ENCODE data around the gene LRFN2. TPM values are rescaled to one million over a fixed set of nuclear protein-coding genes. Genes with fewer than 3 reads are reported as not detected.

LRFN2 gene
- total and polyA plus RNA-seq, 12 donors = not detected

- Histone ChIP-seq H3K27me3 (peaks cover 0 to 5% (median 0%) of the 10 kb centered on the region in 7 donors), H3K4me1 (no peaks in the 10 kb centered on the region), H3K36me3 (no peaks in the 10 kb centered on the region), H3K4me3 (no peak overlapping the region), H3K27ac (no peak overlapping the region), H3K9me3 (no peaks in the 10 kb centered on the region)
- no peak for DNase-seq
- 78 to 84% methylated on average over 11 of the region's 11 CpGs for WGBS, 2 donors
- TF ChIP-seq CTCF (IDR thresholded peaks at IDR 0.05) = no peak
- no peak for ATAC-seq
- intact Hi-C loops (cut with DNase I) = no loop called here
Measured at GRCh38 chr6:40398034-40398691, 189.0 kb downstream of the LRFN2 start.

GRCh38 chr6:40397287-40398033 lies 189.7 kb downstream of the LRFN2 start:
- Histone ChIP-seq H3K9me3 (no peaks in the 10 kb centered on the region), H3K4me3 (no peak overlapping the region), H3K4me1 (no peaks in the 10 kb centered on the region), H3K27me3 (peaks cover 0 to 7% (median 0%) of the 10 kb centered on the region in 7 donors), H3K36me3 (no peaks in the 10 kb centered on the region), H3K27ac (no peak overlapping the region)
- intact Hi-C loops (cut with DNase I) = no loop called here
- TF ChIP-seq CTCF (IDR thresholded peaks at IDR 0.05) = no peak
- ATAC-seq (no peak), DNase-seq (no peak)
- 87 to 94% methylated on average over 6 of the region's 6 CpGs for whole genome bisulfite sequencing, 2 donors

- DNase-seq (no peak), ATAC-seq (no peak)
- no peak overlapping the region for H3K4me3 ChIP-seq
- H3K36me3 ChIP-seq = no peaks in the 10 kb centered on the region
- peaks cover 0 to 22% (median 10%) of the 10 kb centered on the region in 7 donors for H3K27me3 ChIP-seq
- no peaks in the 10 kb centered on the region for H3K4me1 ChIP-seq
- 78 to 91% methylated on average over 4 of the region's 4 CpGs for WGBS, 2 donors
- no peak for TF ChIP-seq CTCF (IDR thresholded peaks at IDR 0.05)
- H3K27ac ChIP-seq = no peak overlapping the region
- intact Hi-C loops (cut with DNase I) = no loop called here
- H3K9me3 ChIP-seq = no peaks in the 10 kb centered on the region
Measured at GRCh38 chr6:40395698-40396076, 191.5 kb downstream of the LRFN2 start.

GRCh38 chr6:40395066-40395697 lies 192.0 kb downstream of the LRFN2 start:
- peaks cover 0 to 25% (median 15%) of the 10 kb centered on the region in 7 donors for H3K27me3 ChIP-seq
- TF ChIP-seq CTCF (IDR thresholded peaks at IDR 0.05) = no peak
- ATAC-seq = no peak
- H3K9me3 ChIP-seq = no peaks in the 10 kb centered on the region
- intact Hi-C loops (cut with DNase I) = no loop called here
- H3K27ac ChIP-seq = no peak overlapping the region
- WGBS, 2 donors = 65 to 90% methylated on average over 4 to 5 of the region's 5 CpGs
- no peak overlapping the region for H3K4me3 ChIP-seq
- H3K36me3 ChIP-seq = no peaks in the 10 kb centered on the region
- no peak for DNase-seq
- H3K4me1 ChIP-seq = no peaks in the 10 kb centered on the region

Data from heart right ventricle (tissue), 16 donors.